ENCODE results near the gene CPOX. TPM values are rescaled to one million over a fixed set of nuclear protein-coding genes. Genes with fewer than 3 reads are reported as not detected.

The CPOX gene
- polyA plus RNA-seq, 3 donors = 21.4 to 23.9 (median 23.3) TPM

- DNase-seq = no peak
Observed at GRCh38 chr3:98542623-98543022, 50.8 kb downstream of the CPOX start.

- no peak for DNase-seq
Observed at GRCh38 chr3:98541695-98542094, 51.7 kb downstream of the CPOX start.

- DNase-seq = no peak
Observed at GRCh38 chr3:98540346-98540745, 53.1 kb downstream of the CPOX start.

- DNase-seq = no peak
Observed at GRCh38 chr3:98536456-98537017, 56.9 kb downstream of the CPOX start.

GRCh38 chr3:98534734-98535133 lies 58.7 kb downstream of the CPOX start:
- DNase-seq = no peak

GRCh38 chr3:98534168-98534567 lies 59.2 kb downstream of the CPOX start:
- DNase-seq = no peak

- no peak for DNase-seq
Observed at GRCh38 chr3:98532709-98533571, 60.5 kb downstream of the CPOX start.

- no peak for DNase-seq
Observed at GRCh38 chr3:98532275-98532637, 61.2 kb downstream of the CPOX start.

- DNase-seq = no peak
Observed at GRCh38 chr3:98531622-98532274, 61.7 kb downstream of the CPOX start, which contains the start of gene GPR15. Gene GPR15, plus strand, starts transcription at chr3:98531978. Its CDS starts 56 bp downstream, at chr3:98532034.

GRCh38 chr3:98530676-98531075 lies 62.7 kb downstream of the CPOX start:
- DNase-seq = no peak

- DNase-seq = no peak
Observed at GRCh38 chr3:98529856-98530459, 63.5 kb downstream of the CPOX start.

Other genes with a start within 250 kb of the CPOX start
- gene OR5K4, start 239.8 kb downstream of the CPOX start, polyA plus RNA-seq (ENCODE audit: insufficient read length in 3 of 3) = not detected
- gene OR5K3, start 202.9 kb downstream of the CPOX start, polyA plus RNA-seq (ENCODE audit: insufficient read length in 3 of 3) = not detected
- gene OR5K1, start 130.4 kb downstream of the CPOX start, polyA plus RNA-seq (ENCODE audit: insufficient read length in 3 of 3) = not detected
- under 1 TPM; 0.14 to 0.81 (median 0.41) TPM for gene OR5K2, start 95.9 kb downstream of the CPOX start, polyA plus RNA-seq (ENCODE audit: insufficient read length in 3 of 3)
- 100 to 1,000 TPM; 144 to 163 (median 148) TPM for gene CLDND1, start 70.7 kb downstream of the CPOX start, polyA plus RNA-seq (ENCODE audit: insufficient read length in 3 of 3)
- gene GPR15, start 61.6 kb downstream of the CPOX start, polyA plus RNA-seq (ENCODE audit: insufficient read length in 3 of 3) = not detected
- gene ST3GAL6, start 169.7 kb upstream of the CPOX start, polyA plus RNA-seq (ENCODE audit: insufficient read length in 3 of 3) = 10 to 100 TPM; 50.6 to 81.7 (median 81.5) TPM